Caco-2 (cell line): Measurements from ENCODE around the gene ZNF724. TPM values are rescaled to one million over a fixed set of nuclear protein-coding genes. Genes with fewer than 3 reads are reported as not detected.

ENCODE experiments used
- BruUV-seq: library from RNA; stranded (reverse); fragments of 400-500 nt; replicated peaks from 2 replicates; lab custom pipeline; 2021; lab: Mats Ljungman, UMichigan
- CTCF ChIA-PET: fragments of 300-600 bp; sonication (Branson Sonifier 250); formaldehyde crosslinking; loops from one replicate; lab custom pipeline; 2022; ENCODE audit warnings: antibody characterized with exemption; lab: Charles Lee
- POLR2A ChIA-PET: fragments of 300-600 bp; sonication (Branson Sonifier 250); formaldehyde crosslinking; loops from one replicate; lab custom pipeline; 2022; ENCODE audit warnings: antibody characterized with exemption; lab: Charles Lee
- DNase-seq, 2 experiments: peaks; one replicate each; pipeline versions ENCODE4 v3.0.0 to v3.0.0-alpha.2; 2020 to 2022
- H3K27me3 ChIP-seq: replicated peaks from 2 replicates; pipeline ENCODE4 v1.6.0; 2011; ENCODE audit warnings: low read length; ENCODE audit not compliant: control insufficient read depth, insufficient read depth
- H3K36me3 ChIP-seq: 2 replicates; pipeline ENCODE4 v1.5.1; 2011; ENCODE audit warnings: low read length; ENCODE audit not compliant: control insufficient read depth, insufficient read depth
- H3K4me1 ChIP-seq: fragments of 250-450 bp; sonication (Bioruptor Pico); 2 replicates; pipeline ENCODE4 v1.5.1; 2020; ENCODE audit warnings: mild to moderate bottlenecking
- H3K4me3 ChIP-seq: 2 replicates; pipeline ENCODE4 v1.5.1; 2011; ENCODE audit warnings: low read depth, mild to moderate bottlenecking, control low read depth, low read length
- H3K9me3 ChIP-seq: fragments of 250-450 bp; sonication (Bioruptor Pico); 2 replicates; pipeline ENCODE4 v1.5.1; 2020; ENCODE audit warnings: mild to moderate bottlenecking, moderate library complexity
- H3K27ac Mint-ChIP-seq: one replicate; pipeline ENCODE4 v1.8.0; 2022; ENCODE audit warnings: mixed read lengths; ENCODE audit not compliant: unreplicated experiment
- H3K27me3 Mint-ChIP-seq: one replicate; pipeline ENCODE4 v1.8.0; 2022; ENCODE audit warnings: mixed read lengths; ENCODE audit not compliant: insufficient read depth, unreplicated experiment
- H3K36me3 Mint-ChIP-seq: one replicate; pipeline ENCODE4 v1.8.0; 2022; ENCODE audit warnings: mild to moderate bottlenecking, mixed read lengths; ENCODE audit not compliant: insufficient read depth, unreplicated experiment
- H3K4me1 Mint-ChIP-seq: one replicate; pipeline ENCODE4 v1.8.0; 2022; ENCODE audit warnings: low read depth, mixed read lengths; ENCODE audit not compliant: unreplicated experiment
- H3K4me3 Mint-ChIP-seq: one replicate; pipeline ENCODE4 v1.8.0; 2022; ENCODE audit warnings: mild to moderate bottlenecking, moderate library complexity, mixed read lengths; ENCODE audit not compliant: unreplicated experiment
- H3K9me3 Mint-ChIP-seq: one replicate; pipeline ENCODE4 v1.8.0; 2022; ENCODE audit warnings: mixed read lengths; ENCODE audit not compliant: unreplicated experiment
- intact Hi-C: fragments of 100-400 bp; cut with micrococcal nuclease; formaldehyde crosslinking; loops from one replicate; pipeline ENCODE4 v1.10.0; 2022; ENCODE audit not compliant: unreplicated experiment
- total RNA-seq: library from RNA; stranded (reverse); gene quantifications from 2 replicates; pipeline ENCODE4 v1.2.3, GENCODE V29; 2022
- TF ChIP-seq, protein P1 (sequence below), 2 experiments: fragments of 200-600 bp in 1 of 2; IDR thresholded peaks; 1 replicate in 1 of 2; 2 replicates in 1 of 2; pipeline versions ENCODE4 v1.5.1 to v1.8.0; 2011 to 2022; ENCODE audit warnings: antibody characterized with exemption in 1 of 2, control low read depth in 1 of 2, inconsistent platforms in 1 of 2, low read depth in 1 of 2, low read length in 1 of 2, mild to moderate bottlenecking in 1 of 2, moderate library complexity in 1 of 2; ENCODE audit not compliant: insufficient read depth in 1 of 2, severe bottlenecking in 1 of 2, unreplicated experiment in 1 of 2

ZNF724 gene
- total RNA-seq, 1 experiment from 2014 or later, result 10.6 TPM

DNA sequence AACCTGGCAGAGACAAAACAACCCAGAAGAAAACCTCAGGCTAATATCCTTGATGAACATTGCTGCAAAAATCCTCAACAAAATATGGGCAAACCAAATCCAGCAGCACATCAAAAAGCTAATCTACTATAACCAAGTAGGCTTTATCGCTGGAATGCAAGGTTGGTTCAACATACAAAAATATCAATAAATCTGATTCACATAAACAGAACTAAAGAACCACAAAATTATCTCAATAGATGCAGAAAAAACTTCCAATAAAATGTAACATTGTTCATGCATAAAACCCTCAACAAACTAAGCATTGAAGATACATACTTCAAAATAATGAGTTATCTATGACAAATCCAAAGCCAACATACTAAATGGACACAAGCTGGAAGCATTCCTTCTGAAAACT, 8.8 kb downstream of the ZNF724 start:
- Mint-ChIP-seq H3K9me3 (peaks cover 10% of the 10 kb centered on the region), H3K4me1 (no peaks in the 10 kb centered on the region), H3K27ac (no peak overlapping the region), H3K4me3 (no peak overlapping the region), H3K27me3 (no peaks in the 10 kb centered on the region), H3K36me3 (peaks cover 85% of the 10 kb centered on the region)
- Histone ChIP-seq H3K36me3 (no peaks in the 10 kb centered on the region; the same call in none of the 2 replicates), H3K4me3 (no peak overlapping the region), H3K27me3 (no peaks in the 10 kb centered on the region), H3K4me1 (no peaks in the 10 kb centered on the region), H3K9me3 (peaks cover 18% of the 10 kb centered on the region)
- no peak for DNase-seq
- intact Hi-C loops, result no loop called here
- TF ChIP-seq, protein P1, sequence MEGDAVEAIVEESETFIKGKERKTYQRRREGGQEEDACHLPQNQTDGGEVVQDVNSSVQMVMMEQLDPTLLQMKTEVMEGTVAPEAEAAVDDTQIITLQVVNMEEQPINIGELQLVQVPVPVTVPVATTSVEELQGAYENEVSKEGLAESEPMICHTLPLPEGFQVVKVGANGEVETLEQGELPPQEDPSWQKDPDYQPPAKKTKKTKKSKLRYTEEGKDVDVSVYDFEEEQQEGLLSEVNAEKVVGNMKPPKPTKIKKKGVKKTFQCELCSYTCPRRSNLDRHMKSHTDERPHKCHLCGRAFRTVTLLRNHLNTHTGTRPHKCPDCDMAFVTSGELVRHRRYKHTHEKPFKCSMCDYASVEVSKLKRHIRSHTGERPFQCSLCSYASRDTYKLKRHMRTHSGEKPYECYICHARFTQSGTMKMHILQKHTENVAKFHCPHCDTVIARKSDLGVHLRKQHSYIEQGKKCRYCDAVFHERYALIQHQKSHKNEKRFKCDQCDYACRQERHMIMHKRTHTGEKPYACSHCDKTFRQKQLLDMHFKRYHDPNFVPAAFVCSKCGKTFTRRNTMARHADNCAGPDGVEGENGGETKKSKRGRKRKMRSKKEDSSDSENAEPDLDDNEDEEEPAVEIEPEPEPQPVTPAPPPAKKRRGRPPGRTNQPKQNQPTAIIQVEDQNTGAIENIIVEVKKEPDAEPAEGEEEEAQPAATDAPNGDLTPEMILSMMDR (IDR thresholded peaks at IDR 0.05; ENCODE audit: insufficient read depth in 1 of 2, low read depth in 1 of 2, low read length in 1 of 2, severe bottlenecking in 1 of 2, unreplicated experiment in 1 of 2), result no peak
- no TSS peak for BruUV-seq
- POLR2A ChIA-PET, result no interaction called here
- CTCF ChIA-PET, result no interaction called here

DNA sequence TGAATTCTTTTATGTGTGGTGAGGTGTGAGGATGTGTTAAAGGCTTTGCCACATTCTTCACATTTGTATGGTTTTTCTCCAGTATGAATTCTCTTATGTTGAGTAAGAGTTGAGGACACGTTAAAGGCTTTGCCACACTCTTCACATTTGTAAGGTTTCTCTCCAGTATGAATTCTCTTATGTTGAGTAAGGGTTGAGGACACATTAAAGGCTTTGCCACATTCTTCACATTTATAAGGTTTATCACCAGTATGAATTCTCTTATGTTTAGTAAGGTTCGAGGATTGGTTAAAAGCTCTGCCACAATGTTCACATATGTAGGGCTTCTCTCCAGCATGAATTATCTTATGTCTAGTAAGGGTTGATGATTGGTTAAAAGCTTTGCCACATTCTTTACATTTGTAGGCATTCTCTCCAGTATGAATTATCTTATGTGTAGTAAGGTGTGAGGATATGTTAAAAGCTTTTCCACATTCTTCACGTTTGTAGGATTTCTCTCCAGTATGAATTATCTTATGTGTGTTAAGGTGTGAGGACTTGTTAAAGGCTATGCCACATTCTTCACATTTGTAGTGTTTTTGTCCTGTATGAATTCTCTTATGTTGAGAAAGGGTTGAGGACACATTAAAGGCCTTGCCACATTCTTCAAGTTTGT, 27.1 kb downstream of the ZNF724 start:
- DNase-seq, result no peak
- POLR2A ChIA-PET, result no interaction called here
- Mint-ChIP-seq H3K4me1 (no peaks in the 10 kb centered on the region), H3K4me3 (no peak overlapping the region), H3K36me3 (peaks cover 67% of the 10 kb centered on the region), H3K27me3 (no peaks in the 10 kb centered on the region), H3K9me3 (peaks cover 32% of the 10 kb centered on the region), H3K27ac (no peak overlapping the region)
- intact Hi-C loops, result no loop called here
- no peak overlapping the region for H3K4me3 ChIP-seq
- peaks cover 30% of the 10 kb centered on the region for H3K9me3 ChIP-seq
- H3K4me1 ChIP-seq, result no peaks in the 10 kb centered on the region
- no peaks in the 10 kb centered on the region for H3K27me3 ChIP-seq
- TF ChIP-seq, protein P1 (IDR thresholded peaks at IDR 0.05; ENCODE audit: insufficient read depth in 1 of 2, low read depth in 1 of 2, low read length in 1 of 2, severe bottlenecking in 1 of 2, unreplicated experiment in 1 of 2), result no peak
- CTCF ChIA-PET, result no interaction called here
- no TSS peak for BruUV-seq
- H3K36me3 ChIP-seq, result peaks cover 3% of the 10 kb centered on the region; the same call in 1 of the 2 replicates

DNA sequence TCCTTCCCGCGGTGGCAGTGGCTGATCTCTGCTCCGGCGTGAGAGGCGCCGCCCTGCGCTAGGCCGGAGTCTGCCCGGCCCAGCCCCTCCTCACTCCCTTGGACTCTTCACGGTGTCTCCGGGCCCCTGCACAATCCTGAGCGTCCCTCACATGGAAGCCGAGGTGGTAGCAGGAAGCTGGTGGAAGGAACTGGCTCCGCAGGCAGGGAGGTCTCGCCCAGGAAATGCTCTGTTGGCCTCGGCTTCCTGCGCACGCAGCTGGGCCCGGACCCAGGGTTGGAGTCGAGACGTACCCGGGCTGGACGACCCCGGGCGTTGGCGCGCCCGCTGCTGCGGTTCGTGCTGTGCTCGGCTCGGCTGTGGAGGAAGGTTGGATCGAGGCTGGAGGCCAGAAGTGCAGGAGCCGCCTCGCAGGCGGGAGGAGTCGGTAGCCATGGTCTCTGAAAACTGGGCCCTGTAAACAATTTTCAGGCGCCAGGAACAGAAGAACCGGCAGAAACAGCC, 46.3 kb downstream of the ZNF724 start:
- H3K27me3 Mint-ChIP-seq, result no peaks in the 10 kb centered on the region
- H3K9me3 Mint-ChIP-seq, result peaks cover 2% of the 10 kb centered on the region
- no peaks in the 10 kb centered on the region for H3K36me3 Mint-ChIP-seq
- Histone ChIP-seq H3K9me3 (no peaks in the 10 kb centered on the region), H3K4me3 (no peak overlapping the region), H3K36me3 (no peaks in the 10 kb centered on the region), H3K27me3 (no peaks in the 10 kb centered on the region), H3K4me1 (no peaks in the 10 kb centered on the region)
- intact Hi-C loops, result no loop called here
- BruUV-seq, result no TSS peak
- CTCF ChIA-PET, result no interaction called here
- DNase-seq, result no peak
- POLR2A ChIA-PET, result no interaction called here
- H3K27ac Mint-ChIP-seq, result no peak overlapping the region
- TF ChIP-seq, protein P1 (IDR thresholded peaks at IDR 0.05; ENCODE audit: insufficient read depth in 1 of 2, low read depth in 1 of 2, low read length in 1 of 2, severe bottlenecking in 1 of 2, unreplicated experiment in 1 of 2), result no peak
- no peaks in the 10 kb centered on the region for H3K4me1 Mint-ChIP-seq
- H3K4me3 Mint-ChIP-seq, result no peak overlapping the region
